ENCODE measurements around the gene PADI3.

Gene PADI3

DNA sequence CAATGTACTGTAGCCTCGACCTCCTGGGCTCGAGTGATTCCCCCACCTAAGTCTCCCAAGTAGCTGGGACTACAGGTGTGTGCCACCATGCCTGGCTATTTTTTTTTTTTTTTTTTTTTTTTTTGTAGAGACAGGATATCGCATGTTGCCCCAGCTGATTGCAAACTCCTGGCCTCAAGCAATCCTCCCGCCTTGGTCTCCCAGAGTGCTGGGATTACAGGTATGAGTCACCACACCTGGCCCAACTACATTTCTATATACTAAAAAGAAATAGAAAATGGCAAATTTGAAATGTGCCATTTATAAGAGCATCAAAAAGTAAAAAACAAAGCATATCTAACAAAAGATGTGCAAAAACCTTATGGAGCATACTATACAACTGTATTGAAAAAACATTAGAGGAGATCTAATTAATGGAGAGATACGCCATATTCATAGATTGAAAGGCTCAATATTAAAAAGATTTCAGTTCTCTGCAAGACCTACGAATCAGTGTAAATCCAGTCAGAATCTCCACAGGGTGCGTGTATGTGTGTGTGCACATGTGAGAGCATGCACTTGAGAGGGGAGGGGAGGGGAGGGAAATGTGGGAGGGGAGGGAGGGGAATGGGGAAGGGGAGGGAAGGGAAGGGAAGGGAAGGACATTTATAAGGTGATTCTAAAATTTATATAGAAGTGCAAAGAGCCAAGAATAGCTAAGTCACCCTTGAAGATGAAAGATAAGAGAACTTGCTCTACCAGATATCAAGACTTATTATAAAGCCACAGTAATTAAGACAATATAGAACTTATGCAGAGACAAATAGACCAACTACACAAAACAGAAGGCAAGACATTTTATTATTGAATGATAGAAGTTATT, 43.6 kb downstream of the PADI3 start:
- no peaks in the 10 kb centered on the region for H3K27me3 ChIP-seq (ENCODE audit: insufficient read depth, poor library complexity, severe bottlenecking)
- DNase-seq (ENCODE audit: low read depth in 1 of 2, low spot score in 1 of 2) = no peak
- no peak for TF ChIP-seq REST (IDR thresholded peaks at IDR 0.05; ENCODE audit: insufficient replicate concordance, low read depth)
- no peak for TF ChIP-seq GABPA (IDR thresholded peaks at IDR 0.05; ENCODE audit: low read depth)
- TF ChIP-seq SPI1 (IDR thresholded peaks at IDR 0.05; ENCODE audit: borderline replicate concordance, low read depth) = no peak
- no peak for TF ChIP-seq CTCF (IDR thresholded peaks at IDR 0.05; ENCODE audit: insufficient read depth, low read length)
- TF ChIP-seq POLR2AphosphoS5 (IDR thresholded peaks at IDR 0.05; ENCODE audit: low read depth) = no peak

GRCh38 chr1:17293681-17294425, 45.0 kb downstream of the PADI3 start:
- no peak for DNase-seq (ENCODE audit: low read depth in 1 of 2, low spot score in 1 of 2)
- H3K27ac ChIP-seq (replicated peaks) = no peak overlapping the region
- TF ChIP-seq CTCF (IDR thresholded peaks at IDR 0.05; ENCODE audit: insufficient read depth, low read length) (no peak), REST (IDR thresholded peaks at IDR 0.05; ENCODE audit: insufficient replicate concordance, low read depth) (no peak), POLR2AphosphoS5 (IDR thresholded peaks at IDR 0.05; ENCODE audit: low read depth) (no peak), GABPA (IDR thresholded peaks at IDR 0.05; ENCODE audit: low read depth) (no peak), SPI1 (IDR thresholded peaks at IDR 0.05; ENCODE audit: borderline replicate concordance, low read depth) (no peak)
- no peak overlapping the region for H3K4me3 ChIP-seq (replicated peaks; ENCODE audit: insufficient read depth, low read length)
- no peaks in the 10 kb centered on the region for H3K27me3 ChIP-seq (ENCODE audit: insufficient read depth, poor library complexity, severe bottlenecking)

More for the DNA sequence above, 43.6 kb downstream of the PADI3 start:
- H3K4me3 ChIP-seq (replicated peaks; ENCODE audit: insufficient read depth, low read length) = no peak overlapping the region
- H3K27ac ChIP-seq (replicated peaks) = no peak overlapping the region

DNA sequence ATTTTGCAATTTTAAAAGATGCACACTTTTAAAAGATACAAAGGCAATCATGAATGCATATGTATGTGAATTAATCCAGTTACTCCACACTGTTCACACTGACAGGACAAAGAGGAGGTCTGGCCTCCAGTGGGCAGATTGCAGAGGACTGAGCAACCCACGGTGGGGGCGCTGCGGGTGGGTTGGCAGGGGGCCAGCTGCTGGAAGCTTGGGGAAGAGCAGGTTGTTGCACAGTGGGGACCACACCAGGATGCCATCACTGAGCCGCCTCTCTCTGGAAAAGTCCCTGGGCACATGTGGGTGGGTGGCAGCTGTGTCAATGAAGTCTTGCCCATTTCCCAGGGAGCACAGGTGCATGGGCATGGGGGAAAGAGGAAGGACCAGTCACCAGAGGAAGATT, 46.4 kb downstream of the PADI3 start:
- no peak for DNase-seq (ENCODE audit: low read depth in 1 of 2, low spot score in 1 of 2)
- no peak overlapping the region for H3K4me3 ChIP-seq (replicated peaks; ENCODE audit: insufficient read depth, low read length)
- no peak overlapping the region for H3K27ac ChIP-seq (replicated peaks)
- TF ChIP-seq GABPA (IDR thresholded peaks at IDR 0.05; ENCODE audit: low read depth) (no peak), REST (IDR thresholded peaks at IDR 0.05; ENCODE audit: insufficient replicate concordance, low read depth) (no peak), CTCF (IDR thresholded peaks at IDR 0.05; ENCODE audit: insufficient read depth, low read length) (no peak), POLR2AphosphoS5 (IDR thresholded peaks at IDR 0.05; ENCODE audit: low read depth) (no peak), SPI1 (IDR thresholded peaks at IDR 0.05; ENCODE audit: borderline replicate concordance, low read depth) (no peak)
- no peaks in the 10 kb centered on the region for H3K27me3 ChIP-seq (ENCODE audit: insufficient read depth, poor library complexity, severe bottlenecking)
